PC-9 (cell line): ENCODE results near the gene IFITM1.

Source experiments
- CTCF ChIP-seq: fragments of 200-600 bp; sonication (generic); conservative IDR thresholded peaks from 2 replicates; pipeline ENCODE4 v1.6.1; 2017; ENCODE audit warnings: mixed run types, antibody characterized with exemption, mild to moderate bottlenecking, moderate library complexity
- EZH2 ChIP-seq: fragments of 200-600 bp; sonication (generic); IDR thresholded peaks from 2 replicates; pipeline ENCODE4 v1.8.0; 2017; ENCODE audit warnings: antibody characterized with exemption, low read depth

GRCh38 chr11:276219-276618 lies 37.6 kb upstream of the IFITM1 start:
- TF ChIP-seq CTCF (no peak), EZH2 (no peak)
